Gastroesophageal sphincter (tissue), 3 donors: ENCODE measurements around the gene ZNF135.

Experiments
- CTCF ChIP-seq, 4 experiments: fragments of 200-600 bp in 2 of 4; fragments of 450-650 bp in 2 of 4; sonication (generic) in 1 of 4; IDR thresholded peaks; one replicate each; pipeline ENCODE4 v1.5.1; 2017 to 2019; ENCODE audit warnings: antibody characterized with exemption in 4 of 4, mild to moderate bottlenecking in 2 of 4, moderate library complexity in 2 of 4
- POLR2A ChIP-seq, 2 donors: fragments of 450-650 bp; IDR thresholded peaks; one replicate each; pipeline ENCODE4 v1.6.1; 2017; ENCODE audit warnings: antibody characterized with exemption in 2 of 2, mild to moderate bottlenecking in 2 of 2, moderate library complexity in 1 of 2
- POLR2AphosphoS5 ChIP-seq: sonication (generic); formaldehyde crosslinking; IDR thresholded peaks from one replicate; pipeline ENCODE4 v1.6.1; 2017; ENCODE audit warnings: antibody characterized with exemption

GRCh38 chr19:58084596-58085347 lies 25.7 kb downstream of the ZNF135 start:
- TF ChIP-seq POLR2A (IDR thresholded peaks at IDR 0.05) (no peak), POLR2AphosphoS5 (no peak), CTCF (IDR thresholded peaks at IDR 0.05) (no peak)
